Measurements from ENCODE around the gene FBXL19.

Gene FBXL19

DNA sequence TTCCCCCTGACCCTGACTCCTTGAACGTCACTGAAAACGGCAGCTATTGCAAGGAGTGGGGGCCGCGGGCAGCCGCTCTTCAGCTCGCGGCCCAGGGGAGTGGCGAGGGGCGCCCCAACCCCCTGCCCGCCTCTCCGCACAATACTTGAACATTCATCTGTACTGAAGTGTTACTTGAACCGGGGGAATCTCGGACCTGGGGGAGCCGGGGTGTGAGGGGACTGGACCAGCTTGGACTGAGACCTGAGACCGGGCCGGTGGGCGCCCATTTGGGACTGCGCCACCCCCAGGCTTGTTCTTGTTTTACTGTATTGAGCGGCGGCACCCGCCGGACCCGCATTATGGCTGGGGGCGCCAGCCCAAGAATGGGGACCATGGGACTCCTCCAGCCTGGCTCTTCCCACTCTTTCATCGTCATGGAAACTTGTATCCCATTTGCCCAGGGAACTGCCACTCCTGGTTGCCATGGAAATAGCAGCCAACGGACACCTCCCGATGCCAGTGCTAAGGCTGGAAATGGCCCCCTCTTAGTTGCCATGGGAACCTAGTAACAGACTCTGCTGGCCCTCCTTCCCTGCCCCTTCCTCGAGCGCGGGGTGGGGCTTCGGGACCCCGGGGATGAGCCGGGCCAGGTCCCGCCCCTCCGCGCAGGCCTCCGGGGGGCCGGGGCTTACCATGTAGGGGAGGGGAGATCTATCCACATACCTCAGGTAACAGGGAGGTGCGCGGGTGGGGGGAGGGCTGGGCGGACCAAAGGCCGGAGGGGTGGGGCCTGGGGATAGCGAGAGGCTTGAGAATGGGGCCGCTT lies 24.7 kb downstream of the FBXL19 start:
- no peak for DNase-seq

DNA sequence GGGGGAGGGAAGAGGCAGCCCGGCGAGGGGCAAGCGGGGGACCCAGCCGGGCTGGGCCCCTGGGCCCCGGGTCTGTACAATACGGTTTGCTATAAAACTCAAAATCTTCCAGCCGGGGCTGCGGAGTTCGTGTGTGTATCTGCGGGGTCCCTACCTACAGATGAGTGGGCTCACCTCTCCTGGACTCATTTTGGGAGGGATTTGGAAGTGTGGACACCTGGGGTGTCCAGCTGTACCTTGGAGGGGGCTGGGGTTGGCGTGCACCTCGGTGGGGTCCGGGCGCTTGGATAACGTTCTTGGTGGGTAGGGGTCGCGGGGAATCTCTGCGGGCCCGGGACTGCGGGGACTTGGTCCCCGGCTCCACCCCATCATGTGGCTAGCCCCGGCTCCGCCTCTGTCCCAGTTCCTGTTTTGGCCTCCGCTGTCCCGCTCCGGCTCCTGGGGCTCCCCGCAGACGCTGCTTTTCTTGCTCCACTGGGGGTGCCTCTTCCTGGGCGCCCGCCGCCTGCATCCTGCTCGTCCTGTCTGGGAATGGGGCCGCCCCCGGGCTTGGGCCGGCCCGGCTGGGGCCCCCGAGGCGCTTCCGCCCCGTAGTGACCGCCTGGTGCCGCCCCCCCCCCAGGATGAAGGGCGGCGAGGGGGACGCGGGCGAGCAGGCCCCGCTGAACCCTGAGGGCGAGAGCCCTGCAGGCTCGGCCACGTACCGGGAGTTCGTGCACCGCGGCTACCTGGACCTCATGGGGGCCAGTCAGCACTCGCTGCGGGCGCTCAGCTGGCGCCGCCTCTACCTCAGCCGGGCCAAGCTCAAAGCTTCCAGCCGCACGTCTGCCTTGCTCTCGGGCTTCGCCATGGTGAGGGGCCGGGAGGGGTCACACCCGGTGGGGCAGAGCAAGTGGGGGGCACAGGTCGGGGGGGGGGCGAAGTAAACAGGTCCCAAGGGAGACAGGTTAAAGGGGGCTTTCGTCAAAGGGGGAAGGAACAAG lies 25.6 kb downstream of the FBXL19 start, which contains the start of gene ORAI3:
ORAI3 (plus strand) TSS at position 402 of the 983 bp plus-strand sequence; CDS start at position 624, 222 bp downstream.
- DNase-seq = no peak

DNA sequence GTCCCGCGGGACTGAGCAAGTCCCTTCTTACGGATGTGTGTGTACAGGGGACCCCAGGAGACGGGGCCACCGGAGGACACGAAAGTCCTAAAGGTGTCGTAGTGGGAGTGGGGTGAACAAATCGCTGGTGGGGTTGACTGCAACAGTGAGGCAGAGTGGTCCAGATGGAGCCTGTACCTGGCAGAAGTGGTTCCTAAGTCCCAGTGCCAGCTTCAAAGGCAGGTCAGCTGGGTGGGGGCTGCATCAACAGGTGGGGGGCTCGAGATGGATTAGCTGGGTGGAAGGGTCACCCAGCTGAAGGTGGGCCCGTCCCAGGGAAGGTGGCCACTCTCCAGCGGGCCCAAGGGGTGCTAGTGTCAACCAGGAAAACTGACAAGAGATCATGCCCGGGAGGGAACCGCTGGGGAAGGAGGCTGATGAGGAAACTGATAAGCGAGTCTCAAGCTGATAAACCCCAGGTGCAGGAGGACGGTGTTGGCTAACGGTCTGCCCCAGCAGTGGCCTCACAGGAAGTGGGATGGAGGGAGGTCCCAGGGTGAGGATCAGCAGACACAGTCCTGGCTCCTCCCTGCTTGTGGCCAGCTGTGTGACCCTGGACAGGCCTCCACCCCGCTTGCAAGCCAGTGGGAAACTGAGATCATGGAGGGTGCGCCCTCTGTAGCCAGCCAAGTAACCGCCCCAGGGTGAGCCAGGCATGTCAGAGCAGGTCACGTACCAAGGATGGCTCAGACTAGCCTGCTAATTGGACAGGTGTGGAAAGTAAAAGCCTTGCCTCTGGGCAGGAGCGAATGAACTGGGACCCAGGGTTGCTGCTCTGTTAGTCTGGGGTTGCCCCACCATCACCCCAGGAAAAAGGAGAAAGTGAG lies 26.5 kb downstream of the FBXL19 start:
- no peak for DNase-seq

DNA sequence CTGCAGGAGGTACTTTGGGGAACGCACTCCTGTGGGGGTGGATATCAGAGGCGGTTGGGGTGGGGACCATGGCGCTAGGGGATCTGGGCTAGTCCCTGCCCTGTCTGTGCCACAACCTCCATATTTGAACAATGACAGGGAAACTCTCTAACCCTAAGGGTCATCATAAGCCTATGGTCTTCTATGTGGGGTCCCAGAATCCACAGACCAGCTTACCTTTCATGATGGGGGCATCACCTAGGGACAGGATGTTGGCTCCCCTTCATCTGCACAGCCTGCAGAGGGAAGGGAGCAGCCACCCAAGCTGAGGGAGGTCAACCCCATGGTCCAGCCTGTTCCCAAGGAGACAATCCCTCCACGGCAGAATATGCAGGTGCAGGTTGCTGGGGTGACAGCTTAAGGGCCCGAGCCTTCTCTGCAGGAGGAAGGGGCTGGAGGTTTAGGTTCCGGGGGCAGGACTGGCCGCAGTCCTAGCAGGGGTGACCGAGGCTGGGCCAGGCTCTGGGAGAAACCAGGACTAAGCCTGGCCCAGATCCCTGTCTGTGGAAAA lies 27.2 kb downstream of the FBXL19 start:
- DNase-seq = no peak

DNA sequence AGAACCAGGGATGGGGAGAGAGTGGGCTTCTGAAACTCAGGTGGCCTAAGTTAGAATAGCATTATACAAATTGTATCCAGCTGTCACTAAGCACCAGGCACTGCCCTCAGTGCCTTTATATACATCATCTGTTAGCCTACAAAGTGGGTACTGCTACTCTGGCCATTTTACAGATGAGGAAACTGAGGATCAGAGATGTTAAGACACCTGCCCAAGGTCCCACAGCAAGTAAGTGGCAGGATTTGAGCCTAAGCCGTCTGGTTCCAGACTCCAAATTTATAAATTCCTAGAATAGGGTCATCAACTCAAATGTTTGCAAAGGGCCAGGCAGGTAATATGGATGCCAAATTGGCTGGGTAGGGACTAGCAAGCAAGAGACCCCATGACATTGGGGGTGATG lies 27.8 kb downstream of the FBXL19 start:
- no peak for DNase-seq

DNA sequence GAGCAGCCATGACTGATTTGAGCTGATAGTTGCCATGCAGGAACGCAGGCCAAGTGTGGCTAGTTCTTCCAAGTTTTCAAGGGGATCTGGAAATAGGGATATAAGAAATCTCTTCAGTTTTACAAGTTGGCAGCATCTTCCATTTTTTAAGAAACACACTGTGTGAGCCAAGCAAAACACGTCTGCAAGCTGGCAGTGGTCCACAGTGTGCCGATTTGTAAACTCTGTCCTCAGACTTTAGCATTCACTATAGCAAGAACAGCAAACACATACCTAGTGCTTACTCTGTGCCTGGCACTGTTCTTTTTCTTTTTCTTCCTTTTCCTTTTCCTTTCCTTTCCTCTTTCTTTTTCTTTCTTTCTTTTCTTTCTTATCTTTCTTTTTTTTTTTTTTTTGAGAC lies 28.4 kb downstream of the FBXL19 start:
- no peak for DNase-seq

DNA sequence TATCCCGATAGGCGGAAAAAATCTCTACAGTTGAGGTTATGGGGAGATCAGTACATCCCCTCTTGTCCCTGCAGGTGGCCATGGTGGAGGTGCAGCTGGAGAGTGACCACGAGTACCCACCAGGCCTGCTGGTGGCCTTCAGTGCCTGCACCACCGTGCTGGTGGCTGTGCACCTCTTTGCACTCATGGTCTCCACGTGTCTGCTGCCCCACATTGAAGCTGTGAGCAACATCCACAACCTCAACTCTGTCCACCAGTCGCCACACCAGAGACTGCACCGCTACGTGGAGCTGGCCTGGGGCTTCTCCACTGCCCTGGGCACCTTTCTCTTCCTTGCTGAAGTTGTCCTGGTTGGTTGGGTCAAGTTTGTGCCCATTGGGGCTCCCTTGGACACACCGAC lies 29.7 kb downstream of the FBXL19 start:
- no peak for DNase-seq

DNA sequence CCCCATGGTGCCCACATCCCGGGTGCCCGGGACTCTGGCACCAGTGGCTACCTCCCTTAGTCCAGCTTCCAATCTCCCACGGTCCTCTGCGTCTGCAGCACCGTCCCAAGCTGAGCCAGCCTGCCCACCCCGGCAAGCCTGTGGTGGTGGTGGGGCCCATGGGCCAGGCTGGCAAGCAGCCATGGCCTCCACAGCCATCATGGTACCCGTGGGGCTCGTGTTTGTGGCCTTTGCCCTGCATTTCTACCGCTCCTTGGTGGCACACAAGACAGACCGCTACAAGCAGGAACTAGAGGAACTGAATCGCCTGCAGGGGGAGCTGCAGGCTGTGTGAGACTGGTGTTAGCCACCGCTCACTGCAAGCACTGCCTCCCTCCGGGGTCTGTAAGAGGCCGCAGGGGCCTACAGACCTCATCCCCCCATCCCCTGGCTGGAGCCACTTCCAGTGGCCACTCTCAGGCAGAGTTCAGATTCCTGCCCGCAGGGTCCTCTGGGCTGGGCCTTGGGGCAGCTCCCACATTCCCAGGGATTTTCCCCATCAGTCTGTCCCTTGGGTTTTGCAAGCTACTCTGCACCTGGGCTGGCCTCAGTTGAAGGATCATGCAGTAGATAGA lies 30.2 kb downstream of the FBXL19 start:
- peak; percentile 53 to 56 for DNase-seq

DNA sequence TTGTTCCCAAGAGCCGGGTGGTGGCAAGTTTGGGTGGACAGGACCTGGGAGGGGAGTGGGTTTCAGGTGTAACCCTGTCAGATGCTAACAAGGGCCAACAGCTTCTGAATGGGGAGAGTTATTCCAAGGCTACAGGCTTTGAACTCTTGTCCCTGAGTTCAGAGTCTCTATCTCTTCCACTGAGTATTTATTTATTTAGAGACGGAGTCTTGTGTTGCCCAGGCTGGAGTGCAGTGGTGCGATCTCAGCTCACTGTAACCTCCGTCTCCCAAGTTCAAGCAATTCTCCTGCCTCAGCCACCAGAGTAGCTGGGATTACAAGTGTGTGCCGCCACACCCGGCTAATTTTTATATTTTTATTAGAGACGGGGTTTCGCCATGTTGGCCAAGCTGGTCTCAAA lies 31.6 kb downstream of the FBXL19 start:
- DNase-seq = no peak

DNA sequence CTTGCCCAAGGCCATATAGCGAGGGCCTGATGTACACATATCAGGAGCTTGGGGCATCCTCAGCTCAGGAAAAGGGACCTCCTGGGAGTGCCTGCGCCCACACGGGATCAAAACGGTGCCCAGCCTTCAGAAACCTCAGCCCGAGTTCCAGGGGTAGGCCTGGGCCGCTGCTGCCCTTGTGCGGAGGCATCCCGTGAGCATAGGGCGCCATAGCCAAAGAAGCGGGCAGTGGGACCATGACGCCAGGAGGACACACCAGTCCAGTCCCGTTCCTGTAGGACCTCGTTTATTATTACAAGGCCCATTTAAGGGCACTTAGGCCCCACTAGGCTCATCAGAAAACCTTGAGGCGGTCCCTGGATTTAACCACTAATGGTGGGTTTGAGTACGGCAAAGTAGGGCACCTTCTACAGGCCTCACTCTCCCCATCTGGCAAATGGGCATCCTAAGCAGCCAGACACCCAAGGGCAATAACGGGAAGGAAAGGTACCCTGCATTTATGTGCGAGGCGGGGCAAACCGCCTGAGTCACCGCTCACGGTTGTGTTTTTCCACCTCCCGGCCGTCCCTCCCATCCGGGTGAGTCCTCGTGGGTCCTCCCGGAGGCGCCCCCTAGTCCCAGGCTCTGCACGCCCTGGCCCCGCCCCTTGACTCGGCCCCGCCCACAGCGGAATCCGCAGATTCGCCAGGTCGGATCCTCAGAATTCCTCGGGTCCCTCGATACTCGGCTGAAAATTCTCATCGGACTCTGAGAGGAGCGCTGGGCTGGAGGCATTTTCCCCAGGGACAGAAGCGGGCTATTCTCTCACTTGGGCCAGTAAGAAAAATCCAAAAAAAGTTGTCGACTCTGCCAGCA lies 33.5 kb downstream of the FBXL19 start:
- DNase-seq = peak; percentile 89 to 92

DNA sequence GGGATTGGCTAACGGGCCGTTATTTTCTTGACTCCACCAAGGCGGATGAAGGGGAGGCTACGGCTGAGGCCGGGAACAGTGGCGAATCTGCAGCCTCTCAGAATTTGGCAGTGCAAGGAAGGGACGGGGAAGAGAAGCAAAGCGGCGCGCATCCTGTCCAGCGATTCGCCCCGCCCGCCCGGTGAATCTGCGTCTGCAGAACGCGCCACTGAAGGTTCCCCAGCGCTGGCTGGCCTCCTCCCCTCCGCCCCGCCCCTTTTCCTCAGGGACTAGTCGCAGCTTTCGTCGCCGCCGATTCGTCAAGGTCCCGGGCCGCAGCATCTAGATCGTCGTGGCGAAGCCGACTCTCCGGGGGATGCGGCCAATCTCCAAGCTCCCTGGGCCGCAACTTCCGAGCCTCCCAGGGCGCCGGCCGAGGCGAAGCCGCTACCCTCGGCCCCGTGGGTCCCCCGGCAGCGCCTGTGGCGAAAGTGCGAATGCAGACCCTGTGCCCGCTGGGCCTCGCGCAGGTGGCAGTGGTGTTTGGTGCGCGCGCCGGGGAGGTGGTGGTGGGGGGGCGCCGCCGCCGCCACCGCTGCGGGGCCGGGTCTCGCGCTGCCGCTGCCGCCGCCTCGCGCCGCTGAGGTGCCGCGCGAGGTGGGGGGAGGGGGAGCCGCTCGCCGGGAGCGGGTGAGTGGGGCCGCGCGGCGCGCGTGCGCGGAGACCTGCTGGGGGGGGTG lies 34.2 kb downstream of the FBXL19 start, which contains the start of gene SETD1A:
SETD1A (plus strand) TSS at position 299 of the 719 bp plus-strand sequence. CDS start 978 bp downstream, outside the sequence.
- peak; percentile 95 to 96 for DNase-seq

DNA sequence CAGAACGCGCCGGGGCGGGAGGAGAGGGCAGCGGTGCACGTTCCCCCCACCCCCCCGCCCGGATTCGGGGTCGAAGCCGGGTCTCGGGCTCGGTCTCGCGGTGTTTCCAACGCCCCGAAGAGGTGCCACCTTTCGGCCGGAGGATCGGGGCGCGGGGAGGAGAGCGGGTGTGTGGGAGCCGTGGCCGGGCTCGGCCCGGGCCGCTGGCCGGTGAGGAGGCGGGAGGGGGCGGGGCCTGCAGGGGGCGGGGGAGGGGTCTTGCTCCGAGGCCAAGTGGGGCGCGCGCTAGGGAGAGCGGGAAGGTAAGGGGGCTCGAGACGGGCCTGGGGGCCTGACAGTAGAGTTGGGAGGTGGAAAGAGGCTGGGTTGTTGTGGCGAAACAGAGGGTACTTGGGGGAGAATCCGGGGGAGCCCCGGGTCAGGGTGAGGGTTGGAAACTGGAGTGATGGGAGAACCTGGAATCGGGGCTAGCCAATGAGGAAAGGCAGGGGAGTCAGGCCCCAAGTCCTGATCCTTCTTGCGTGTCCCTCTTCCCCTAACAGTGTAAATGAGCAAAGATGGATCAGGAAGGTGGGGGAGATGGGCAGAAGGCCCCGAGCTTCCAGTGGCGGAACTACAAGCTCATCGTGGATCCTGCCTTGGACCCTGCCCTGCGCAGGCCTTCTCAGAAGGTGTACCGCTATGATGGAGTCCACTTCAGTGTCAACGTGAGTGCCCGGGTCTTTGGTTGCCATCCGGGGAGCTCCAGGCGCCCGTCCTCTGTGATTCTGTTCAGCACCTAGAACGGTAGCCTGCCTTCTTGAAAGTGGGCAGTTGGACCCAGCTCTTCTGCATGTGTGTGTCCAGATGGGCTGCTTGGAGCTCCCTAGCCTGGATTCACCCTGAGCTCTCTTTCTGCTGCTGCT lies 35.1 kb downstream of the FBXL19 start:
- DNase-seq = peak in 1 of 2 experiments; percentile 53

DNA sequence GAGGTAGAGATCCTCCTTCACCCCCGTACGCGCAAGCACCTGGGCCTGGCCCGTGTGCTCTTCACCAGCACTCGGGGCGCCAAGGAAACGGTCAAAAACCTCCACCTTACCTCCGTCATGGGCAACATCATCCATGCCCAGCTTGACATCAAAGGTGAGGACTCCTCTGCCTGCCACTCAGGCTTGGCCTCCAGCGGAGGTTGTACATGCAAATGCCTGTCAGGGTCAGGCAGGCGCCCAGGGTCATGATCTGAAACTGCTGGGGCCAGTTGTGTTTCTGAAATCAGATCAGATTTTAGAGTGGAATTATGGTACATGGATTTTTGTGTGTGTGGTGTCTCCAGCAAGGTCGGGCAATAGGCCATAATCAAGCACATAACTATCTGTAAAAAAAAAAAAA lies 38.0 kb downstream of the FBXL19 start:
- no peak for DNase-seq

DNA sequence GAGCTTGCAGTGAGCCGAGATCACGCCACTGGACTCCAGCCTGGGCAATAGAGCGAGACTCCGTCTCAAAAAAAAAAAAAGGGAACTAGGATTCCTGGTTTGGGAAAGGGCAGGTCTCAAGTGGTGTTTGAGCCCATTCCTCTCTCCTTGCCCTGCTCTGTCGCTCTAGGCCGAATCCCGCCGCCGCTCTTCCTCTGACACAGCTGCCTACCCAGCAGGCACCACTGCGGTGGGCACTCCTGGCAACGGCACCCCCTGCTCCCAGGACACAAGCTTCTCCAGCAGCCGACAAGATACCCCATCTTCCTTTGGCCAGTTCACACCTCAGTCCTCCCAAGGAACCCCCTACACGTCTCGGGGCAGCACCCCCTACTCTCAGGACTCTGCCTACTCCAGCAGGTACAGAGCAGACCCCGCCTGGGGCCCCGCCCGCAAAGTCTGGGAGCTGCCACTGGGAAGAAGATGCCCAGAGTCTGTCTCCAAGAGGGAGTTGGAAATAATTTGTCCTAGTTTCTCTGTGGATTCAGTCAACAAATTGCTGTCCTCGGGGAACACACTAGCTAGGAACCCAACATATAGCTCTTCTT lies 40.6 kb downstream of the FBXL19 start:
- no peak for DNase-seq

DNA sequence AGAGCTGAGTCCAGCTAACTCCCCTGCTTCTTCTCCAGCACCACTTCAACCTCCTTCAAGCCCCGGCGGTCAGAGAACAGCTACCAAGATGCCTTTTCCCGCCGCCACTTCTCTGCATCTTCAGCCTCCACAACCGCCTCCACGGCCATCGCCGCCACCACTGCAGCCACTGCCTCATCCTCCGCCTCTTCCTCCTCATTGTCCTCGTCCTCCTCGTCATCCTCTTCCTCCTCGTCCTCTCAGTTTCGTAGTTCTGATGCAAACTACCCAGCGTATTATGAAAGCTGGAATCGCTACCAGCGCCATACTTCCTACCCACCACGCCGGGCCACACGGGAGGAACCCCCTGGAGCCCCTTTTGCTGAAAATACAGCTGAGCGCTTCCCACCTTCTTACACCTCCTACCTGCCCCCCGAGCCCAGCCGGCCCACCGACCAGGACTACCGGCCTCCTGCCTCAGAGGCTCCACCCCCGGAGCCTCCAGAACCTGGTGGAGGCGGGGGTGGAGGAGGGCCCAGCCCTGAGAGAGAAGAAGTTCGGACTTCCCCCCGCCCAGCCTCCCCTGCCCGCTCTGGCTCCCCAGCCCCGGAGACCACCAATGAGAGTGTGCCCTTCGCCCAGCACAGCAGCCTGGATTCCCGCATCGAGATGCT lies 41.3 kb downstream of the FBXL19 start:
- DNase-seq = no peak

DNA sequence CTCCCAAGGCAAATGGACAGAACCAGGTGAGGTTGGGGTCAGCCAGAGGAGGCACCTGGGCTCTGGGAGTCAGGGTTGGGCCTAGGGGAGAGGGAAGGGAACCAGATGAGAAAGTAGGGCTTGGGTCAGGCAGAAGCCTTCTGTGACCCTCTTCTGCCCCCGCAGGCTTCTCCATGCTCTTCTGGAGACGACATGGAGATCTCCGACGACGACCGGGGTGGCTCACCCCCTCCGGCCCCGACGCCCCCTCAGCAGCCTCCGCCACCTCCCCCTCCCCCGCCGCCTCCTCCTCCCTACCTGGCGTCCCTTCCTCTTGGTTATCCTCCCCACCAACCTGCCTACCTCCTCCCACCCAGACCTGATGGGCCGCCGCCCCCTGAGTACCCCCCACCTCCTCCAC lies 42.1 kb downstream of the FBXL19 start:
- DNase-seq = no peak

DNA sequence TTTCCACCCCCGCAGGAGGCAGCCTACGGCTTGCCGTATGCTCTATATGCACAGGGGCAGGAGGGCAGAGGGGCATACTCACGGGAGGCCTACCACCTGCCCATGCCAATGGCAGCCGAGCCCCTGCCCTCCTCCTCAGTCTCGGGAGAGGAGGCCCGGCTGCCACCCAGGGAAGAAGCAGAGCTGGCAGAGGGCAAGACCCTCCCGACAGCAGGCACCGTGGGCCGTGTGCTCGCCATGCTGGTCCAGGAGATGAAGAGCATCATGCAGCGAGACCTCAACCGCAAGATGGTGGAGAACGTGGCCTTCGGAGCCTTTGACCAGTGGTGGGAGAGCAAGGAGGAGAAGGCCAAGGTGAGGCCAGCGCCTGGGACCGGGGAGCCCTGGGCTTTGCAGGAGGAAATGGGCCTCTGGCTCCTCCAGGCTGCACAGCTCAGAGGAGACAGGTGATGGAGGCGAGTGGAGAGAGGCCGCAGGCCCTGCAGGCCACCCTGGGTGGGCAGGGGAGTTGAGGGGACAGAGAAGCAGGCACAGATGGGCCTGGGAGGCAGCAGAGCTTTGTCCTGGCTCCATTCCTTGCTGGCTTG lies 42.8 kb downstream of the FBXL19 start:
- no peak for DNase-seq

DNA sequence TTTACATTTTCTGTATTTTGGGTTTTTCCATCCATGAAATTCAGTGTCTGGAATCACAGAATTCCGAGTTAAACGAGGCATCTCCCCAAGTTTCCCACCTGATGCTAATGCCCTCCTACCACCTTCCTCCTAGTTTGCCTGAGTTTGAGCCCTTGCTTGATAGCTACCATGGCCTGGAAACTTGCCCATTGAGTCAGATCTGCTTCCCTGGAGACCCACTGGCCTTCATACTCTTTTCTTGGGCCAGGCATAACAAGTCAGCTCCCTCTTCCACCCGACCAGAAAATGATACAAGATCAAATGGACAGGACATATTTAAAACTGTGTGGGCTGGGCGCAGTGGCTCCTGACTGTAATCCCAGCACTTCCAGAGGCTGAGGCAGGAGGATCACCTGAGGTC lies 44.4 kb downstream of the FBXL19 start:
- DNase-seq = no peak

All from activated CD4-positive, alpha-beta T cell treated with anti-CD3 and anti-CD28 coated beads, Interleukin-2, amount 50 U/mL, for 4 hours (primary cell).